ENCODE measurements around the gene MAGEB16.

The MAGEB16 gene

GRCh38 chrX:35819241-35819640 lies 21.1 kb downstream of the MAGEB16 start:
- DNase-seq (ENCODE audit: low read depth), result no peak
- no peak for TF ChIP-seq CTCF (IDR thresholded peaks at IDR 0.05; ENCODE audit: insufficient read depth, low read depth, low read length, missing control alignments)
- H3K4me3 ChIP-seq (ENCODE audit: low read depth, low read length), result no peak overlapping the region

GRCh38 chrX:35826503-35826902 lies 28.4 kb downstream of the MAGEB16 start:
- H3K4me3 ChIP-seq (ENCODE audit: low read depth, low read length), result no peak overlapping the region
- TF ChIP-seq CTCF (IDR thresholded peaks at IDR 0.05; ENCODE audit: insufficient read depth, low read depth, low read length, missing control alignments), result no peak
- no peak for DNase-seq (ENCODE audit: low read depth)

- H3K4me3 ChIP-seq (ENCODE audit: low read depth, low read length), result no peak overlapping the region
- TF ChIP-seq CTCF (IDR thresholded peaks at IDR 0.05; ENCODE audit: insufficient read depth, low read depth, low read length, missing control alignments), result no peak
- no peak for DNase-seq (ENCODE audit: low read depth)
Measured at GRCh38 chrX:35829501-35829900, 31.4 kb downstream of the MAGEB16 start.

DNA sequence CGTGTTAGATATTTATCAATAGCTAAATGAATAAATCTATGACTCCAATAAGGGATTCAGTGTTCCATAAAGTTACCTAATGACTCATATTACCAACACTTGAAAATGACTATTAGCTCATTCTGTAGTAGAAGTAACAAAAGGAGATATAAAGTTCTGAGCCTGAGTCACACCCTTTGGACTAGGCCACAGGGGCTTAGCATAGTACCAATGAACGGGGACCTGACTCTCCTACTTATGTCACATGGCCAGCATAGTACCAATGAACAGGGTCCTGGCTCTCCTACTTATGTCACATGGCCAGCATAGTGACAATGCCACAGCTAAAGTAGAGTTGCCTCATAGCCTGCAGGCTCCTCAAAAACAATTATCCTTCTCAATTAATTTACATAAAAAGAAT lies 43.7 kb downstream of the MAGEB16 start:
- no peak for DNase-seq (ENCODE audit: low read depth)

GRCh38 chrX:35842674-35843073 lies 44.5 kb downstream of the MAGEB16 start:
- DNase-seq (ENCODE audit: low read depth), result no peak
- H3K4me3 ChIP-seq (ENCODE audit: low read depth, low read length), result no peak overlapping the region
- no peak for TF ChIP-seq CTCF (IDR thresholded peaks at IDR 0.05; ENCODE audit: insufficient read depth, low read depth, low read length, missing control alignments)

More for the DNA sequence above, 43.7 kb downstream of the MAGEB16 start:
- TF ChIP-seq CTCF (IDR thresholded peaks at IDR 0.05; ENCODE audit: insufficient read depth, low read depth, low read length, missing control alignments), result no peak
- H3K4me3 ChIP-seq (ENCODE audit: low read depth, low read length), result no peak overlapping the region

GRCh38 chrX:35847736-35848135 lies 49.6 kb downstream of the MAGEB16 start:
- no peak for TF ChIP-seq CTCF (IDR thresholded peaks at IDR 0.05; ENCODE audit: insufficient read depth, low read depth, low read length, missing control alignments)
- no peak for DNase-seq (ENCODE audit: low read depth)
- H3K4me3 ChIP-seq (ENCODE audit: low read depth, low read length), result no peak overlapping the region
